Retinal pigment epithelial cell (primary cell): Measurements from ENCODE around the gene ALK.
A peak's percentile ranks its signal among the peaks of the same experiment; 100 is the strongest.

Experiments
- DNase-seq: peaks from one replicate; pipeline ENCODE4 v3.0.0-alpha.2; 2010; ENCODE audit warnings: low read depth
- H3K4me3 ChIP-seq: 2 replicates; pipeline ENCODE4 v1.5.1; 2011; ENCODE audit warnings: mild to moderate bottlenecking, low read length, control low read depth, moderate library complexity
- TF ChIP-seq, protein P1 (sequence below): conservative IDR thresholded peaks from 2 replicates; pipeline ENCODE4 v1.5.1; 2011; ENCODE audit warnings: low read depth, low read length, control low read depth, inconsistent platforms

ALK gene

DNA sequence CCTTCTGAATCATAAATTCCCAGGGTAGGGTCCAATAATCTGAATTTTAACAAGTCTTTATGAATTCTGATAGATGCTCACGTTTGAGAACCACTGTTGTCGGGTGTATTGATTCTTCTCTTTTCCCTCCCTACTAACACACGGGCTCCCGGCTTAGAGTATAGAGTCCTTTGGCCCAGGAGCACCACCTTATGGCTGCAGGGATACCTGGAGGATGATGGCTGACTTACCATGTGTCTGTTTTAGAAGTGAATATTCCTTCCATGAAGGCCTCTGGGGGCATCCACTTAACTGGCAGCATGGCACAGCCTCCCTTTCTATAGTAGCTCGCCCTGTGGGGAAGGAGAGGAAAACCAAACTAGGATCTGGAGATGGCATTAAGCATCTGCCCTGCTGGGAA, 714.4 kb downstream of the ALK start:
- TF ChIP-seq, protein P1, sequence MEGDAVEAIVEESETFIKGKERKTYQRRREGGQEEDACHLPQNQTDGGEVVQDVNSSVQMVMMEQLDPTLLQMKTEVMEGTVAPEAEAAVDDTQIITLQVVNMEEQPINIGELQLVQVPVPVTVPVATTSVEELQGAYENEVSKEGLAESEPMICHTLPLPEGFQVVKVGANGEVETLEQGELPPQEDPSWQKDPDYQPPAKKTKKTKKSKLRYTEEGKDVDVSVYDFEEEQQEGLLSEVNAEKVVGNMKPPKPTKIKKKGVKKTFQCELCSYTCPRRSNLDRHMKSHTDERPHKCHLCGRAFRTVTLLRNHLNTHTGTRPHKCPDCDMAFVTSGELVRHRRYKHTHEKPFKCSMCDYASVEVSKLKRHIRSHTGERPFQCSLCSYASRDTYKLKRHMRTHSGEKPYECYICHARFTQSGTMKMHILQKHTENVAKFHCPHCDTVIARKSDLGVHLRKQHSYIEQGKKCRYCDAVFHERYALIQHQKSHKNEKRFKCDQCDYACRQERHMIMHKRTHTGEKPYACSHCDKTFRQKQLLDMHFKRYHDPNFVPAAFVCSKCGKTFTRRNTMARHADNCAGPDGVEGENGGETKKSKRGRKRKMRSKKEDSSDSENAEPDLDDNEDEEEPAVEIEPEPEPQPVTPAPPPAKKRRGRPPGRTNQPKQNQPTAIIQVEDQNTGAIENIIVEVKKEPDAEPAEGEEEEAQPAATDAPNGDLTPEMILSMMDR: peak; percentile 3
- no peak for DNase-seq
- H3K4me3 ChIP-seq: no peak overlapping the region

DNA sequence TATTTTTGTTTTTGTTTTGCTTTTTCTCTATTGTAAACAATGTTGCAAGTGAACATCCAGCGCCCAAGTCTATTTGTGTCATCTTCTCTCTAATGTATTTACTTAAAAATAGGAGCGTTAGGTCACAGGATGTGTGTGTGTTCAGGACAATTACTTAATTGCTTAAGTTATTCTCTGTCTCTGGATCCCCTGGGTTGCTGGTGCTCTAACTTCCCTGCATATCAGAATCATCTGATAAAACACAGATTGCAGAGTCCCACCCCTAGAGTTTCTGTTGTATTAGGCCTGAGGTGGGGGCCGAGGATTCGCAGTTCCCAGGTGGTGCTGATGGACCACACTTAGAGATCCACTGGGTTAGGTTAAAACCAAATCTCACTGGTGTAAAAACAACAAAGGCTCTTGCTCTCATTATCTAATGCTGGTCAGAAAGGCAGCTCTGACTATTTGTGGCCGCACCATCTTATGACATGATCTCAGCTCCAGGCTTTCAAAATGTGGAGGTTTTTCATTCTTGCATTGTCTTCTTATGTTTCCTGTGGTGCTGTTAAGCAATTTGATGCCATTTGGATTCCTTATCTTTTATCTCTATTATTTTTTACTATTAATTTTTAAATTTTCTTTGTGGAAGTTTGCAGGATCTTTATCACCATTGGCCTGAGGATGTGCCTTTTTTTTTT, 718.4 kb downstream of the ALK start:
- TF ChIP-seq, protein P1: no peak

DNA sequence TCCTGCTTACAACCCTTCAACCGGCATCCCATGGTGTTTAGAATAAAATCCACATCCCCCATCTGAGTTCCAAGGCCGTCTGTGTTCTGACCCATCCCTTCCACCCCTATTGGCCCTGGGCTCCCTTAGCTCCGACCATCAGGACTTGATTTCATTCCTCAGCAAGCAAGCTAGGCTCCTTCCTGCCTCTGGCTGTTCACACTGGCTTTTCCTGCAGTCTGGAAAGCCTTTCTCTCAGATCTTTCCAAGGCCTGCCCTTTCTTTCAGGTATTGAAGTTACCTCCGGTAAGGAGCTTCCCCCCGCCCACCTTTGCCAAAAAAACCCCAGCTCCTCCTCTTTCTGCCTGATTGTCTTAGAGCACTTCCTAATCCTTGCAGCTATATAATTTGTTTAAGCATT, 719.4 kb downstream of the ALK start:
- no peak overlapping the region for H3K4me3 ChIP-seq
- TF ChIP-seq, protein P1: no peak
- no peak for DNase-seq

More for the DNA sequence above, 718.4 kb downstream of the ALK start:
- DNase-seq: no peak
- no peak overlapping the region for H3K4me3 ChIP-seq

DNA sequence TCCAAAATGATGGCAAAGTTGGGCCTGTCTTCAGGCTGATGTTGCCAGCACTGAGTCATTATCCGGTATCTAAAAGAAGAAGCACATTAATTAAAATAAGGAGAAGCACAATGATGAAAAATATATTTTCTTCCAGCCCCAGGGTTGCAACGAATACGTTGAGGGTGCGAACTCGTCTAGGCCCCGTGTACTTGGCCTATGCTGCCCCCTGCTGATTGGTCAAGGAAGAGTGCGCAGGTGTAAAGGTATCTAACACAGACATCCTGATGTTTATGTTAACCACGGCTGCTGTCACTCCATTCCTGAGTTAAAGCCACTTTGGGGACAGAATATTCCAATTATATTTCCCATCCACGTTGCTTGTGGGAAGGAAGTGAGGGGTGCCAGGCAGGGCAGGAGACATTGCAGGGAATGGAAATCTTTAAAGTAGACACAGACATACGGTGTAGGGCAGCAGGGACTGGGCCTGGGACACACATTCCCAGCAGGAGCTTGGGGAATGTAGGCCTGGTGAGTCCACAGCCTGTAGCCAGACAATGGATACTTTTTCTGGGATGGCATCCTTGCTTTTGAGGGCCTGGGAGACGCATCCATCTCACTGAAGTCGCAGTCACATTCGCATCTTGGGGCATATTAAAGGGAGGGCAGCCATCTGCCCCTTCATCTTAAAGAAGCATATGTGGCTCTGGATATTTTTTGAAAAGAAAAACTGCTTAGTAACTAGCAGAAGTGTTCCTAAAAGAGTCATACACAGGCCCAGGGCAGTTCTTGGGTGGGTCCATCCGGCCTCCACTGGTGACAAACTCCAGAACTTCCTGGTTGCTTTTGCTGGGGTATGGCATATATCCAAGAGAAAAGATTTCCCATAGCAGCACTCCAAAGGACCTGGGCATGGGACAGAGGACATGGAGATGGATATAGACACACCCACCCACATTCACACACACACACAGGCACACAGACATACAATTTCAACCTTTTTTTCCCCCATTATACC, 724.3 kb downstream of the ALK start:
- TF ChIP-seq, protein P1: peak; percentile 83
- no peak overlapping the region for H3K4me3 ChIP-seq
- no peak for DNase-seq

DNA sequence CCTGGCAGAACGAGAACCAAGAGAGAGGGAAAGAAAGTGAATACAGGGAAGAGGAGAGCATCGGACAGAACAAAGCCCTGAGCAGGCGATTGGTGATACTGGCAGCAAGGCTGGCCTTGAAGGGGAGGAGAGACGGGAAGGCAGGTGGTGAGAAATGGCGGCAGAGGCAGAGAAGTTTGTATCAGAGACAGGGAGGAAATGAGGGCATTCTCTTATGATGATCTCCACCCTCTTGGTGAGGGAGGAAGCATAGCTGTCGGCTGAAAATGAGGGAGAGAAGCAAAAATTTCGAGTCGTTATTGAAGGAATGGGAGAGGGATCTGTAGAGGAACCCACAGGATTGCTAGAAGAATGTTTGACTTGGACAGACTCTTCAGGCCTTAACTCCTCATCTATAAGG, 725.6 kb downstream of the ALK start:
- no peak for DNase-seq
- no peak overlapping the region for H3K4me3 ChIP-seq
- TF ChIP-seq, protein P1: no peak

DNA sequence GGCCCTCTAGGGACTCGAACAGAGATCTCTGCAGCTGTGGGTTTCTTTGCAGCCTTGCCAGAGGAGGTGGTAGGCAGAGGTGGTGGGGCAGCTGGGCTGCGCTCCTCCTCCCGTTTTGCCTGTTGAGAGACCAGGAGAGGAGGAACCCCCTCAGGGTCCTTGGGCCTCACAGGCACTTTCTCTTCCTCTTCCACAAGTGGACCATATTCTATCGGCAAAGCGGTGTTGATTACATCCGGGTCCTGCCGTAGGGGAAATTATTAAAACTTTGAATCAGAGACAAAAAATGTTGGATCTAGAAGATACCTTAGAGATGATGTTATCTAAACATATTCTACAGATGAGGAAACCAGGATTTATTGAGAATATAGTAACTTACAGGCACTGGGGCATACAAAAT, 727.7 kb downstream of the ALK start:
- no peak overlapping the region for H3K4me3 ChIP-seq
- DNase-seq: no peak
- TF ChIP-seq, protein P1: no peak

DNA sequence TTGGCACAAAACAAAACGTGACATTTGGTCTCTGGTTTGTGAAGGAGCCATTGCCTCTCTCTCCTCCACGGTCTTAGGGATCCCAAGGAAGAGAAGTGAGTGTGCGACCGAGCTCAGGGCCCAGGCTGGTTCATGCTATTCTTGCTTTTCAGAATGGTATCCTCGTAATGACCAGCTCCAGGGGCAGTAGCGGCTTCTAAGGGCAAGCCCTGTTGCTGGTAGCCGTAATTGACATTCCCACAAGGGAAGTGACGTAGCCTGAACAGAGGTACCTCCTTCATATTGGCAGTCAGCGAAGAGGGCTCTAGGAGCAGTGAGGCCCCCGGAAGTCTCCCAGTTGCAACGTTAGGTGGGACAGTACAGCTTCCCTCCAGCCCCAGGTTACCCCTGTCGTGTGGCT, 728.3 kb downstream of the ALK start:
- no peak overlapping the region for H3K4me3 ChIP-seq
- TF ChIP-seq, protein P1: no peak
- DNase-seq: no peak
